Hematopoietic multipotent progenitor cell treated with erythropoietin and hydrocortisone succinate and interleukin-3 and kit ligand, for 4 days (in vitro differentiated cells): ENCODE data around the gene PDIA2.

Source experiments
- DNase-seq: peaks from one replicate; pipeline ENCODE4 v3.0.0-alpha.2; 2015

Gene PDIA2

DNA sequence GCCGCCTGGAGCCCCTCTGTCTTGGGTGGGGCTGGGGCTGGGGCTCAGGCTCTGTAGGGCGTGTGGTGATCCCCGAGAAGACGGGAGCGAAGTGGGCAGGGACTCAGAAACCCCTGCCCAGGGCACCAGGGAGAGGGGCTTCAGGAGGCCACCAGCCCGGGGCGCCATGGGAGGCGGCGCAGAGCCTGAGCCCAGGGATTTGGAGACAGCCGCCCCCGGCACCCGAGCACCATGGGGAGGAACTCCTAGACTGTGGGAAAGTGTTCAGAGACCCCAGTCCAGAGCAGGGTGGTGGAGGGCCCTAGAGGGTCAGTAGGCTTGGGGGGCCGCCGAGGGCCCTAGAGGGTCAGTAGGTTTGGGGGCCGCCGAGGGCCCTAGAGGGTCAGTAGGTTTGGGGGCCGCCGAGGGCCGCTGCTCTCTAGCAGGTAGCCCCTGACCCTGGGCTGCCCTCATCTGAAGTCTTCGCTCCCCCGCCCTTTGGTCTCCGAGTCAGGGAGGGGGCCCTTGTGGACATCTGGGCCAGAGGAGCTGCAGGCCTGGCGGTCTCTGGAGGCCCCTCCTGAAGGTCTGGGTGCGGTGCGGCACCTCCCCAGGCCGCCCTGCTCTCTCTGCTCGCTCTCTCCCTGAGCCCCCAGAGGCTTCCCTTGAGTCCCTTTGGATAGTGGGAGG, 1.8 kb upstream of the PDIA2 start:
- DNase-seq, result no peak

DNA sequence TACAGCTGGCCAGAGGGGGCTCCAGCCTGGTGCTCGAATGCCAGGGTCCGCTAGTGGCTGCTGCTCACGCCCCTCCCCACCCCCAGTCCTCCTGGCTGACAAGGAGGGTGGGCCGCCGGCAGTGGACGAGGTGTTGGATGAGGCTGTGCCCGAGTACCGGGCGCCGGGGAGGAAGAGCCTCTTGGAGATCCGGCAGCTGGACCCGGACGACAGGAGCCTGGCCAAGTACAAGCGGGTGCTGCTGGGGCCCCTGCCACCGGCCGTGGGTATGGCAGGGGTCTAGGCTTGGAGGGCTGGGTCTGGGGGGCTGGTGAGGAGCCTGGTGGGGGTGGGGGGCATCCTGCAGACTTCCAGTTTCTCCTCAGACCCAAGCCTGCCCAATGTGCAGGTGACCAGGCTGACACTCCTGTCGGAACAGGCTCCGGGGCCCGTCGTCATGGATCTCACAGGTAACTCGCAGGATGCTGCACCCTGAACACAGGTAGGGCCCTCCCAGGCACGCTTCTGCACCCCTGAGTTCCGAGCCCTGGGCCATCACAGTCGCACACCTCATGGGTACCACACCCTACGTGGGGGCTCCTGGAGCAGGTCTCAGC, 1.2 kb upstream of the PDIA2 start:
- DNase-seq, result no peak

DNA sequence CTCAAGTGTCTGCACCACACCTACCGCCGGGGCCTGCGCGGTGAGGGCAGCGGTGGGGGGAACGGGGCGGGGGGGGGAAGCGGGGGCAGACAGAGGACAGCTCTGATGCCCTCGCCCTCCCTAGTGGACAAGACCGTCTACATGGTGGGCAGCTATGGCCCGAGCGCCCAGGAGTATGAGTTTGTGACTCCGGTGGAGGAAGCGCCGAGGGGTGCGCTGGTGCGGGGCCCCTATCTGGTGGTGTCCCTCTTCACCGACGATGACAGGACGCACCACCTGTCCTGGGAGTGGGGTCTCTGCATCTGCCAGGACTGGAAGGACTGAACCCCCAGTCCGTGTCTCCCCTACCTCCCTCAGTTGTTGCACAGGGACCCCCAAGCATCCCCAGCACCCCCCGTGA, 473 bp upstream of the PDIA2 start:
- DNase-seq, result no peak

DNA sequence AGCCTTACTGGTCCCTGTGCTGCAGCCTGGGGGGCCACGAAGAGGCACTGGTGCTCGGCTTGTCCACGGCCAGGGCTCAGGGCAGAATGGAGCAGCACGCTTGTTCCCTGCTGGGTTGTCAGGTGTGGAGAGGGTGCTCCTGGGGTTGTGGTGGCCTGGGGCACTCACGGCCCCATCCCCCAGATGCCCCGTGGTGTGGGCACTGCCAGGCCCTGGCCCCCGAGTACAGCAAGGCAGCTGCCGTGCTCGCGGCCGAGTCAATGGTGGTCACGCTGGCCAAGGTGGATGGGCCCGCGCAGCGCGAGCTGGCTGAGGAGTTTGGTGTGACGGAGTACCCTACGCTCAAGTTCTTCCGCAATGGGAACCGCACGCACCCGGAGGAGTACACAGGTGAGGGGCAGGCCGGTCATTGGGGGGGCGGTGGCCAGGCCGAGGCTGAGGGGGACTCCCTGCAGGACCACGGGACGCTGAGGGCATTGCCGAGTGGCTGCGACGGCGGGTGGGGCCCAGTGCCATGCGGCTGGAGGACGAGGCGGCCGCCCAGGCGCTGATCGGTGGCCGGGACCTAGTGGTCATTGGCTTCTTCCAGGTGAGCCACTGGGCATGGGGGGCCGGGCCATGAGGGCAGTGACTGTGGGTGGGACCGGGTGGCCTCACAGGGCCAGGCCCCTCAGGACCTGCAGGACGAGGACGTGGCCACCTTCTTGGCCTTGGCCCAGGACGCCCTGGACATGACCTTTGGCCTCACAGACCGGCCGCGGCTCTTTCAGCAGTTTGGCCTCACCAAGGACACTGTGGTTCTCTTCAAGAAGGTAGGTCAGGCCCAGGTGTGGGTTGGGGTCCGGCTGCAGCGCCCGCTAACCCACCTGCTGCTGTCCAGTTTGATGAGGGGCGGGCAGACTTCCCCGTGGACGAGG, 1.5 kb downstream of the PDIA2 start:
- DNase-seq, result no peak

DNA sequence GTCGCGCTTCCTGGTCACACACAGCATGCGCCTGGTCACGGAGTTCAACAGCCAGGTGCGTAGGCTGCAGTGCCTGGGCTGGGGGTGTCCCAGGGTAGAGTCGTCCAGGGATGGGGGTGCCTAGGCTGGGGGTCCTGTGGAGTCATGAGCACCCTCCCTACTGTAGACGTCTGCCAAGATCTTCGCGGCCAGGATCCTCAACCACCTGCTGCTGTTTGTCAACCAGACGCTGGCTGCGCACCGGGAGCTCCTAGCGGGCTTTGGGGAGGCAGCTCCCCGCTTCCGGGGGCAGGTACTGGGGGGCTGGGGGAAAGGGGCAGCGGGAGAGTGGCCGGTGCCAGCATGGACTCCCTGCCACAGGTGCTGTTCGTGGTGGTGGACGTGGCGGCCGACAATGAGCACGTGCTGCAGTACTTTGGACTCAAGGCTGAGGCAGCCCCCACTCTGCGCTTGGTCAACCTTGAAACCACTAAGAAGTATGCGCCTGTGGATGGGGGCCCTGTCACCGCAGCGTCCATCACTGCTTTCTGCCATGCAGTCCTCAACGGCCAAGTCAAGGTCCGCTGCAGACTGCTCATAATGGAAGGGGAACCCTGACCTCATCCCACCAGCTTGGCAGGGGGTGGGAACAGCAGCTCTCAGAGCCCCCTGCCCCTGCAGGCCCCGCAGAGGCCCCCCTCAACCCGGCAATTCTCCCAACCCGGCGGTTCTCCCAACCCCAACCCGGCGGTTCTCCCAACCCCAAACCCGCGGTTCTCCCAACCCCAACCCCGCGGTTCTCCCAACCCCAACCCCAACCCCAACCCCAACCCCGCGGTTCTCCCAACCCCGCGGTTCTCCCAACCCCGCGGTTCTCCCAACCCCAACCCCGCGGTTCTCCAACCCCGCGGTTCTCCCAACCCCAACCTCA, 2.4 kb downstream of the PDIA2 start:
- DNase-seq, result no peak

DNA sequence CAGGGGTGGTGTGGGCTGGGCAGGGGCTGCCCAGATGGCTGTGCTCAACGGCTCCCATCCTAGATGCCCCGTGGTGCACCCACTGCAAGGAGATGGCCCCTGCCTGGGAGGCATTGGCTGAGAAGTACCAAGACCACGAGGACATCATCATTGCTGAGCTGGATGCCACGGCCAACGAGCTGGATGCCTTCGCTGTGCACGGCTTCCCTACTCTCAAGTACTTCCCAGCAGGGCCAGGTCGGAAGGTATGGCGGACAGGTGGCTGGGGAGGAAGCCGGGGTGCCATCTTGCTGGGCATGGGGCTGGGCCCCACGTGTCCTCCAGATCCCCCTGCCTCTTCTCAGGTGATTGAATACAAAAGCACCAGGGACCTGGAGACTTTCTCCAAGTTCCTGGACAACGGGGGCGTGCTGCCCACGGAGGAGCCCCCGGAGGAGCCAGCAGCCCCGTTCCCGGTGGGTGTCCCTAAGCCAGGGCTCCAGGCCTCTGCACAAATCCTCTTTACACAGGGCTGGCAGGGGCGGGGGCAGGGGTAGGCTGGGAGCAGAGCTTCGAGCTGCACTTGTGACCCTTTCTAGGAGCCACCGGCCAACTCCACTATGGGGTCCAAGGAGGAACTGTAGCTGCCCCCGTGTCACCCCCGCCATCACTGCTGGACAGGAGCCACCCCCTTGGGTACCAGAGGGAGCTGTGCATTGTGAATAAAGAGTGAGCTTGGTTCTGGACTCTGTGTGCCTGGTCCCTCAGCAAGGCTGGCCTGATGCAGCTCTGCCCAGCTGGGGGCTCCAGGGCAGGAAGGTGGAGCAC, 3.7 kb downstream of the PDIA2 start:
- no peak for DNase-seq

DNA sequence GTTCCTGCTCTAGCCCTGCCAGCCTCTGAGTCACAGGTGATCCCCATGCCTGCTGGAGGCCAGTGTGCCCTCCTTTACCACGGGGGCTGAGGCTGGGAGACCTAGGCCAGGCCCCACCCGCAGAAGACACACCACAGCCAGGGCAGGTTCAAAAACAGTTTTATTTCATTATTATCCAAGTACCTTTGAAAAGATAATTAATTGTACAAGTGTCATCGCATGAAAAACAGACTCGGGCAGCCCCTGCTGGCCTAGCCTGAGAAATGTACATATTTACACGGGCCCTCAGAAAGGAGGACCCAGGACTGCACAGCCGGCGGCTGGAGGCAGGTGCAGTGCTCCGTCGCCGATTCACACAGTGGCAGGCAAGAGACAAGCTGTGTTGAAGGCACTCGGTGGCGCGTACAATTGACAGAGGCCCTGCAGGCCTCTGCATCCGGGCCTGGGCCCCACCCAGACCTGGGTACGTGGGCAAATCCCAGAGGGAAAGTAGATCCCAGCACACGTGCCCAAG, 4.4 kb downstream of the PDIA2 start:
- DNase-seq, result no peak

DNA sequence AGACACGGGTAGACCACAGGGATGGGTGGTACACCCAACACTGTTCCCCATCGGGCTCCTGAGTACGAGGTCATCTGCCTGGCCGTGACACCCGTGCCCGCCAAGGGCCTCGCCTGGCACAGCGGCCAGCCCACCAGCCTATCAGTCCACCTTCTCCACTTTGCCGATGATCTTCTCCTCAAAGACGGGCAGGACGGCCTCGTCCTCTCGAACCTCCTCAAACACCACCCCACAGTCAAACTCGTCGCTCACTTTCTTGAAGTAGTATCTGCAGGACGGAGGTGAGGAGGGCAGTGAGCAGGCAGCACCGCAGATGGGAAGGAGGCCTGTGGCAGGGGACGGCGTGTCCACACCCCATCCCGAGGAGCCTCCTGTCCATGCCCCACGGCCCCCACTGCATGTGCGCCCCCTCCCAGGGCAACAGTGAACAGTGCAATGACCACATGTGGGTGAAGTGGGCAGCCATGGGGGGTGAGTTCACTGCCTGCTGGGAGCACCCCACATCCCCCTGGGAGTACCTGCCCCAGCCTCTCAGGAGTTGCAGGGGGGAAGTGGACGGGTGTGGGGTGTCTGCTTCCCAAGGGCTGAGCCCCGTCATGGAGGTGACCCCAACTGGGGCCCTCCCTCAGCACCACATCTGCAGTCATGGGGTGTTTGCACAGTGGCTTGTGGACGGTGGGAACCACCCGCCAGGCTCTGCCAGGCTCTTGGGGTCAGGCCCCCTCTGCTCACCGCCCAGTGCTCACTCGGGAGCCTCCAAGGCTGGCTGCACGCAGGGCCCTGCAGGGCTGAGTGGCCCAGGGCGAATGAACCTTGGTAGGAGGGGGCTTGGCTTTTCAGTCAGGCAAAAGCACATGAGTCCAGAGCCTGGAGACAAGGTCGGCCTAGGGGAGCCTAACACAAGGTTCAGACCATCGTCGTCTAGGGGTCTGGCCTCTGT, 5.3 kb downstream of the PDIA2 start:
- no peak for DNase-seq

DNA sequence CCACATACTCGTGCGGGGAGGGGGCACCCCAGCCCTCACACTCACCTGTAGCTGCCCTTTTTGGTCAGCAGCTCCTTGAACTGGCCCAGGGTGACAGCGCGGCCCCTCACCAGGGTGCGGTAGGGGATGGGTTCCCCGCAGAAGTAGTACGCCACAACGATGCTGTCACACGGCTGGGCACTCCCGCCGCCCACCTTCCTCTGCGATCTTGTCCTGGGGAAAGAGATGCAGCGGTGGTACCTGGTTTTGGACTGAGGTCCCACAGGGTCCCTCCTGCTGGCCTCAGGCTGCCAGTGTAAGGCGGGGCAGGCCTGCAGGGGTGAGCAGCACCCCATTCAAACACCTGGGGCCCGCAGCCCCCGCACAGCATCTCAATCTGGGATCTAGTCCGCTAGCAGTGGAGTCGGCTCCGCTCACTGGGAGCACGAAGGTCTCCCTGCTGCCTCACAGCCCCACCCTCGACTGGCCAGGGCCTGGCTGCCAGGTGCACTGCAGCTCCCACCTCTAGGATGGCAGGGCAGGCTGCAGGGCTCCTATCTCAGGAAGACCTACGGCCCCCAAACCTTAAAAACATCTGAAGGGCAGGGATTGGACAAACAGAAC, 6.5 kb downstream of the PDIA2 start:
- DNase-seq, result no peak

DNA sequence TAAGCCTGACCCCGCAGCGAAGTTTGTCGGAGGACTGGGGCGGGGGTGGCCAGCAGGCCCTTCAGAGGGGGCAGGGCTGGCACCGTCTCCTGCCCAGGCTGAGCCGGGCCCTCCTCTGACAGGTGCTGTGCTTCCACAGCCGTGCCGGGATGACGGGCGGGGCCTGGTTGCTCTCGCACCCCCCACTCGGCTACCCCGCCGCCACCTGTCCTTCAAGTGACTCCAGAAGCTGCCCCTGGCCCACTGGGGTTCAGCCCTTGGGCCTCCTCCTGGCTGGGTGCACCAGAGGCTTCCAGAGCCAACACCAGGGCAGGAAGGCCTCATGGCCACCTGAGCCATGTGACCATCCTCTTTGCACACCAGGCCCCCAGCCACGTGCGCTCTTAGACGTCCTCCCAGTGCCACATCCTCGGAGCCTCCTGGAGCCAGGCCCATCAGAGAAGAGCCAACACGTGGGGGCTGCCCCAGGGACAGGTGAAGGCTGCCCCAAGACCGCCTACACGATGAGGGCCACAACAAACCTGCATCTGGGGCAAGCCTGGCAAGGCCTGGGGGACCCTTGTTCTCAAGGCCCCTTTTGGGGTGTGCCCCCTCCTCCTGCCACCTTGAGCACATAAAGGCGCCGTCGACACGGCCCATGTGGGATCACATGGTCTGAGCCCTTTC, 7.2 kb downstream of the PDIA2 start:
- DNase-seq, result no peak

DNA sequence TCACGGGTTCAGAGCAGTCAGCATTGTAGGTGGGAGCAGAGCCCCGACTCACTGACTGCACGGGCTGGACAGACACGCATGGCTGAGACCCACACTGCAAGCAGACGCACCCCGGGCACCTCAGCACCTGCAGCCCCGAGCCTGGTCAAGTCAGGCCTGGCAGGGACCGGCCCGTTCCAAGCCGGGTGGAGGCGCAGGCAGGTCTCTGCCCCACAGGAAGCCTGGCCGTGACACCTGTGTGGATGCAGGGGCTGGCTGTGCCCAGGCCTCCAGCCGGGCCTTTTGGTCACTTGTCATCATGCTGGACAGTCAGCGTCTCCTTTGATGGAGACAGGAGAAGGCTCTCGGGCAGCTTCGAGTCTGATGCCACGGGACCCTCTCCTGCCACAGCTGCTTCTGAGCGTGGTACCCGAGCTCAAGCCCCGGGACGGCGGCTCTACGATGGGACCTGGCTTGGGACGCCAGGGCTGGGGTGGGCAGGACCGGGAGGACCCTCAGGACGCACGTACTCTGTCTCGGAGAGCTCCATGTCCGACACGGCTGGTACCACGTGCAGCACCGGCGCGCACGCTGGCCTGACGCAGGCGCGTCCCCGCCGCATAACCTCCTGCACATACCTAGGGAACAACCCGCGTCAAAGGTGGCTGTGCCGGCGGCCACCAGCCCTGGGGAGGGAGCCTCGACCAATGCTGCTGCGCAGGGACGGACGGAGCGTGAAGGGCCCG, 7.9 kb downstream of the PDIA2 start:
- no peak for DNase-seq

DNA sequence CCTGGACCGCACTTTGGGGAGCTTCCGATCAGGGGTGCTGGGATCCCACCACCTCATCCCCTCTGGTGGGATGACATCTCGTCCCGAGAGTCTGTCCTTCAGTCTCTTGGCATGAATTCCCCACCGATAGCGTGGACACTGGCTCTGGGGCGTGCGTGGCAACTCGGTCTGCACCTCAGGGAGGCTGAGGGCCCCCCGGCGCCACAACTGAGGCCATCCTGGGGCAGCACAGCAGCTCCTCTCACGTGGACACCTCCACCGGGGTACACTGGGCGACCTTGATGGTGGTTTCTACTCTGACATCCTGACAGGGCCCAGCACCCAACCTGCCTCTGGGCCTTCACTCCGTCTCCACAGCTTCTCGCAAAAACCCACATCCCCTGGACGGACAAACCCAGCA, 8.6 kb downstream of the PDIA2 start:
- DNase-seq, result no peak

DNA sequence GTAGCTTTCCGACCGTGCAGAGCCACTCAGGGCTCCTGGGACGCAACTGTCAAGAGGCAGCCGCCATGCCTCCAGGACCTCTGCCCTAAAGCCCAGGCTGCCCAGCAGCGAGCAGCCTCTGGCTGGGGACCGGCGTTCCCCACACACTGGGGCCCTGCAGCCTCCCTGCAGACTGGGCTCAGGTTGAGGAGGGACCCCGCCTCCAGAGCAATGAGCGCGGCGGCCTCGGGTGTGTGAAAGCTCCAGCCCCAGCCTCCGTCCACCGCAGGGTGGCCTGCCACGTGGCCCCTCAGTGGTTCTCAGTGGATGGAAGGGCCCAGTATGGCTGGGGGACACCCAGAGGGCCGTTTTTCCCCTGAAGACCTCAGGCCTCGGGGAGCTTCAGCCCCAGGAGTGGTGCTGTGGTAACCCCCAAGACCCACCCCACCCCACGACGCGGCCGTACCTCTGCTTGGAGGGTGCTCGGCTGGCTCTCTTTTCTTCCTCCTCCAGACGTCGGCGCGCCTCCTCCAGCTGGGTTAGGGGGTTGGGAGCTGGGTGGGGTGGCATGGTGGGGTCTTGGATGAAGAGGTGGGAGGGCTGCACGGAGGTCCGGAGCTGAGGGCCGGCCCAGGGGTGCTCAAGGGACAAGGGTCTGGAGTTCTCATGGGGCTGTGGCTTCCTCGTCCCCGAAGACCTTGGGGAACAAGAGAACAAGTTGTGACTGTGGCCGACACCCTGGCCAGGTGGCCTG, 10.2 kb downstream of the PDIA2 start:
- DNase-seq, result no peak

DNA sequence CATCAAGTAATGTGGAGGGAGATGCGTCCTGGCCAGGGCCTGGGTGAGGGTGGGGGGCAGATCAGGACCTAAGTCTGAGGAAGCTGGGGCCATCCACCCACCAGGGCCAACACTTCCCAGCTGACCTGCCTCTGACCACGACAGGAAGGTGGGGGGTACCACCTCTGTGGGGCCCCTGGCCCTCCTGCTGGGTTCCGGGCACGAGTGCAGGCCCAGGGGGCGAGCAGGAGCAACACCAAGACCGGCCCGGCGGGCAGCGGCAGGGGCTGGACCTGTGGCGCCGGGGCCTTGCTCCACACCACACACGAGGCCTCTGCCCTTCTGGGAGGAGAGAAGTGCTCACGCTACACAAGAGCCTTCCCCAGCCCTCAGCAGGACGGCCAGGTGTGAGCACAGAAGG, 13.3 kb downstream of the PDIA2 start:
- DNase-seq, result no peak

DNA sequence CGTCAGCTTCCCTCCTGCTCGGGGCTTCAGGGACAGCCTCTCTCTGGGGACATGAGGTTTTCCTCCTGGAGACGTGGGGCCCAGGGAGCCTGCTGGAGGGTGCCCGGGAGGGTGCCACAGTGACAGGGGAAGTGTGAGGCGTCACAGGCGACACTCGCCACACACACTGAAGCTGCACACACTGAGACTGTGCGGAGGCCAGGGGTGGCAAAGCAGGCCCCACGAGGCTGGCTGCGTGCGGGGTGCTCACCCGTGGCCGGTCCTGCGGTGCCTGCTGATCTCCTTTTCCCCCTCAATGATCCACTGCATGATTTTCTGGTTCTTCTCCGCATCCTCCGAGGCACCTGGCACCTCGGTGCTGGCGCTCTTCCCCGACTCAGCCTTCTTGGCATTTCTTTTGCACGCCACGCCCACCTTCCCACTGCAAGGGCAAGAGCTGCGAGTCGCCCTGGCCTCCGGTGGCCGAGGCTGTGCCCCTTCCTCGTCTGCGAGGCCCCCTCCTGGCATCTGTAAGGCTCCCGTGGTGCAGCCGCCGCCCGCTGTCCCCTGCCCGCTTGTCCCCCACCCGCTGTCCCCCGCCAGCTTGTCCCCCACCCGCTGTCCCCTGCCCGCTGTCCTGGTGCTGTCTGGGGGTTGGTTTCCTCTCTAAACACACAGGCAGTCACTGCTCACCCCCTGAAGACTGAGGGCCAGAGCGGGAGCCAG, 14.0 kb downstream of the PDIA2 start:
- DNase-seq, result no peak

DNA sequence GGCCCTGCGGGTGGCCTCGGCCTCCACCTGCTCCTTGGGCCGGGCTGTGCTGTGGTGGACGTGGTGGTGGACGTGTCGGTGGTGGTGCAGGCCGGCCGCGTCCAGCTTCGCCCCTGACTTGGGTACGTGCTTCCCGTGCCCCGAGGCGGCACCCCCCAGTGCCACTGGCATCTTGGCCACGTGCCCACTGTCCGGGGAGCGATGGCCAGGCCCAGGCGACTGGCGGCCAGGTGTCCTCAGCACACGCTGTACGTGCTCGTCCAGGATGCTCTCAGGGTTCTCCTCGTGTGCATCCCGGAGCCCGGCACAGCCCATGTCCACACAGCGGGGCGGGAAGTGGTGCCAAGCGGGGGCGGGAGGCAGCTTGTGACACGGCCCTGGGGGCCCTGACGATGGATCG, 14.9 kb downstream of the PDIA2 start:
- DNase-seq, result no peak

DNA sequence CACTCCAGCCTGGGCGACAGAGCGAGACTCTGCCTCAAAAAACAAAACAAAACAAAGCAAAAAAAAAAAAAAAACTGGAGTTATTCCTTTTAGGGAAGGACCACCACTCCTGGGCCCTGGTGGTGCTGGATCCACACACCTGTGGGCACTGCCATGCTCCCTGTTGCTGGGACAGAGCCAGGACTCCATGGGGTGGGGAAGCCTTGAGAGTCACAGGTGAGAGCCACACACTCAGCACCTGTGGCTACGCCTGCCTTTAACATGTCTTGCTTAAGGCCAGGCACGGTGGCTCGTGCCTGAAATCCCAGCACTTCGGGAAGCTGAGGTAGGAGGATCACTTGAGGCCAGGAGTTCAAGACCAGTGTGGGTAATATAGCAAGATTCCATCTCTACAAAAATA, 18.3 kb downstream of the PDIA2 start:
- no peak for DNase-seq

DNA sequence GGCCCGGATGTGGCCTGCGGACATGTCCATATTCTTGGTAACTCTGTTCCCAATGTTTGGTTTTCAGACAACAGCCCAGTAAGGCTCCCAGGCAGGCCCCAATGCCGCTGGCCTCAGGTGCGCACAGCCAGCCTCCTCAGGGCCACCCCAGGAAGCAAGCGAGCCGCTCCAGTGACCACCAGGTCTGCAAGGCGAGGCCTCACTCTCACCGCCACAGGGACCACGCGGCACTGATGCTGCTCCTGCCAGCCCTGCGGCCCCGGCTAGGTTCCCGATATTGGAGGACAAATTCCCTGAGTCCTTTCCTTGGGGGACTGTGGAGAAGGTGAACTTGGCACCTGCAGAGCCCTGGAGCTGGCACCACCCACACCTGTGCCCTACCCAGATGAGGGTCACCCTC, 19.0 kb downstream of the PDIA2 start:
- DNase-seq, result no peak
